Measurements from ENCODE around the gene ZCCHC3. TPM values are rescaled to one million over a fixed set of nuclear protein-coding genes. Genes with fewer than 3 reads are reported as not detected.
"Not testable (repeated sequence)": the region's sequence is repeated elsewhere in the genome, so short reads cannot be mapped to it uniquely, and the experiment has no call there.

ZCCHC3 gene
- total and polyA plus RNA-seq, 2 experiments from 2014 or later, result 4.1 to 14.8 TPM

DNA sequence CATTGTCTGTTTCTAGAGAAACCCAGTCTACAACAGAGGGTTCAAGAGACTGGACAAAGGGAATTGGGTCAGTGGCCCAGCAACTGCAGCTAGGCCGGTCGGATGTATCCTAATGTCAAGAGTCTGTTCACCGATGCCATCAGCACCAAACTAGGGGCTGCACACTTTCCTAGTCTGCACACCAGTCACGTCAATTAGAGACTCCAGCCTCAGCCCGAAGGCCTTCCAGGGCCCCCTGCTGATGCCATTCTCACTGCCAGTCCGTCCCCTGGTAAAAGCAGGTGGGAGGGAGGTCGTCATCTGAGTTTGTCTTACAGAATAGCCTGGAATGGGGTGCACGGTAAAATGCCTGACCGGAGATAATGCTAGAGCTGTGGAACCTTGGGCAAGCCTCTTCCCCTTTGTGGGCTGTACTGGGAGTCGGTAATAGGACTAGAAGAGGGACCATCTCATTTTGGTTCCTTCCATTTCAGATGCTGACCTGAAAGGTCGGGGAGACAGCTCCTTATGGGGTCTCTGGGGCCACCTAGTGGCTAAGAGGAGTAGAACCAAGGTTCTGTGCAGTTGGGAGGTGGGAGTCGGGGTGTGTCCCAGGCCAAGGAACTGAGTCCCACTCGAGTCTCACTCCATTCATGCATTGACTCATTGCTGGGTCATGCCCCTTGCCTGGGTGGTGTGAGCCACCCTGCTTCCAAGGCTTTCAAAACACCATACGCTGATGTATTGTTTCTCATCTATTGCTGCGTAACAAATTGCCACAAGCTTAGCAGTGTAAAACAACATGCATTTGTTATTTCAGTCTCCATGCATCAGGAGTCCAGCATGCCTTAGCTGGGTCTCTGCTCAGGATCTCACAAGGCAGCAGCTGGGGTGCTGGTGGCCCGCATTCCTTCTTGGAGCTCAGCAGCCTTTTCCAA is 33.1 kb downstream of the ZCCHC3 start:
- no peaks in the 10 kb centered on the region for H3K9me3 ChIP-seq (ENCODE audit: low read depth)
- no peaks in the 10 kb centered on the region for H3K36me3 ChIP-seq (ENCODE audit: low read depth)
- H3K9ac ChIP-seq, result peak overlapping the region; percentile 54
- H4K20me1 ChIP-seq (ENCODE audit: insufficient read depth), result no peaks in the 10 kb centered on the region
- TF ChIP-seq EZH2phosphoT487 (IDR thresholded peaks at IDR 0.05; ENCODE audit: insufficient read depth, low read depth) (no peak), EZH2 (IDR thresholded peaks at IDR 0.05; ENCODE audit: insufficient read depth, poor library complexity, severe bottlenecking) (no peak)
- H3K27me3 ChIP-seq (replicated peaks; ENCODE audit: insufficient read depth), result no peaks in the 10 kb centered on the region
- in situ Hi-C loops (cut with MboI), result no loop called here
- peak overlapping the region; percentile 74 for H3K27ac ChIP-seq
- WGBS, 2 experiments (ENCODE audit: low coverage in 1 of 2, low lambda C conversion rate in 2 of 2, missing lambda C conversion rate in 2 of 2), result 39 to 40% methylated on average over 16 of the region's 16 CpGs
- H3K9me2 ChIP-seq (ENCODE audit: insufficient read depth), result no peaks in the 10 kb centered on the region
- peaks cover 19% of the 10 kb centered on the region for H3K79me2 ChIP-seq (ENCODE audit: insufficient read depth)
- H3K4me3 ChIP-seq, result no peak overlapping the region
- peaks cover 26% of the 10 kb centered on the region for H3K4me1 ChIP-seq (ENCODE audit: insufficient read depth)
- peak; percentile 85 for DNase-seq
- no peak overlapping the region for H2AFZ ChIP-seq
- H3F3A ChIP-seq (ENCODE audit: insufficient read depth), result peaks cover 30% of the 10 kb centered on the region
- H3K4me2 ChIP-seq (ENCODE audit: unreplicated experiment), result peak overlapping the region; percentile 22

DNA sequence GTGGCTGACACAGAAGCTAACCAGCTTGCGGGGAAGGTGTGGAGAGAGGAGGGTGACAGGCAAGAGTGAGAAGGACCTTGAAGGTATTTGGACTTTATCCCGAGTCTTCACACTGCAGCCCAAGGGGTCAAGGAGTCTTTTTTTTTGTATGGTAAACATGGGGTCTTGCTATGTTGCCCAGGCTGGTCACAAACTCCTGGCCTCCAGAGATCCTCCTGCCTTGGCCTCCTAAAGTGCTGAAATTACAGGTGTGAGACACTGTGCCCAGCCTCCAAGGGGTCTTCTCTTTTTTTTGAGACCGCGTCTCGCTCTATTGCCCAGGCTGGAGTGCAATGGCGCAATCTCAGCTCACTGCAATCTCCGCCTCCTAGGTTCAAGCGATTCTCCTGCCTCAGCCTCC is 37.2 kb downstream of the ZCCHC3 start:
- TF ChIP-seq EZH2 (IDR thresholded peaks at IDR 0.05; ENCODE audit: insufficient read depth, poor library complexity, severe bottlenecking) (no peak), EZH2phosphoT487 (IDR thresholded peaks at IDR 0.05; ENCODE audit: insufficient read depth, low read depth) (no peak)
- Histone ChIP-seq H3K4me3 (no peak overlapping the region), H3K4me2 (ENCODE audit: unreplicated experiment) (no peak overlapping the region), H3K9ac (no peak overlapping the region), H2AFZ (no peak overlapping the region), H3K9me2 (ENCODE audit: insufficient read depth) (no peaks in the 10 kb centered on the region), H3K27ac (no peak overlapping the region), H3F3A (ENCODE audit: insufficient read depth) (peaks cover 19% of the 10 kb centered on the region), H3K79me2 (ENCODE audit: insufficient read depth) (0 out of 2 replicates have a peak, but pooled peaks cover 6% of the 10 kb centered on the region), H3K27me3 (replicated peaks; ENCODE audit: insufficient read depth) (no peaks in the 10 kb centered on the region), H4K20me1 (ENCODE audit: insufficient read depth) (no peaks in the 10 kb centered on the region), H3K36me3 (ENCODE audit: low read depth) (no peaks in the 10 kb centered on the region), H3K9me3 (ENCODE audit: low read depth) (no peaks in the 10 kb centered on the region), H3K4me1 (ENCODE audit: insufficient read depth) (peaks cover 11% of the 10 kb centered on the region)
- 96 to 97% methylated on average over 8 of the region's 8 CpGs for WGBS, 2 experiments (ENCODE audit: low coverage in 1 of 2, low lambda C conversion rate in 2 of 2, missing lambda C conversion rate in 2 of 2)
- in situ Hi-C loops (cut with MboI), result no loop called here
- no peak for DNase-seq

DNA sequence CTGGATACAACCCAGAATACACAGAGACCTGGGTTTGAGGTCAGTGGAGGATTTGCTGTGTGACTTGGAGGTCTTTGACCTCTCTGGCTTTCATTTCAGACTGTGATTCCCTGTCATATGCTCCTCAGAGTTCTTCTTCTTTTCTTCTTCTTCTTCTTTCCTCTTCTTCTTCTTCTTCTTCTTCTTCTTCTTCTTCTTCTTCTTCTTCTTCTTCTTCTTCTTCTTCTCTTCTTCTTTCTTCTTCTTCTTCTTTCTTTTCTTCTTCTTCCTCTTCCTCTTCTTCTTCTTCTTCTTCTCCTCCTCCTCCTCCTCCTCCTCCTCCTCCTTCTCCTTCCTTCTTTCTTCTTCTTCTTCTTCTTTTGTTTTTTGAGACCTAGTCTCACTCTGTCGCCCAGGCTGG is 38.7 kb downstream of the ZCCHC3 start:
- not testable (repeated sequence) for H4K20me1 ChIP-seq (ENCODE audit: insufficient read depth)

DNA sequence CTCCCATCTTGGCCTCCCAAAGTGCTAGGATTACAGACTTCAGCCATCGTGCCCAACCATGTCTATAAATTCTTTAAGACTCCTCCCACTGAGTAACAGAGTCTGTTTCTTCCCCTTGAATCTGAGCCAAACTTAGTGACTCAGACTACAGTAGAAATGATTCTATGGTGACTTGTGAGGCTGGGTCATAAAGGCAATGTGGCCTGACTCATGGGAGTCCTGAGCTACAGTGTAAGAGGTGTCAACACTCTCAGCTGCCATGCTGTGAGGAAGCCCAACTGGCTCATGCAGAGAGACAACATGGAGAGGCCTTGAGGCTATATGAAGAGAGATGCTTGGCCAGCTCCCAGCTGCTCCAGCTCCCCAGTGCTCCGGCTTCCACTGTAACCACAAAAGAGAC is 44.3 kb downstream of the ZCCHC3 start:
- peak; percentile 88 for DNase-seq
- TF ChIP-seq EZH2 (IDR thresholded peaks at IDR 0.05; ENCODE audit: insufficient read depth, poor library complexity, severe bottlenecking) (no peak), EZH2phosphoT487 (IDR thresholded peaks at IDR 0.05; ENCODE audit: insufficient read depth, low read depth) (no peak)
- Histone ChIP-seq H3K36me3 (ENCODE audit: low read depth) (no peaks in the 10 kb centered on the region), H3F3A (ENCODE audit: insufficient read depth) (peaks cover 19% of the 10 kb centered on the region), H3K9me3 (ENCODE audit: low read depth) (no peaks in the 10 kb centered on the region), H4K20me1 (ENCODE audit: insufficient read depth) (no peaks in the 10 kb centered on the region), H3K4me1 (ENCODE audit: insufficient read depth) (no peaks in the 10 kb centered on the region), H2AFZ (no peak overlapping the region), H3K9ac (no peak overlapping the region), H3K4me2 (ENCODE audit: unreplicated experiment) (no peak overlapping the region), H3K27me3 (replicated peaks; ENCODE audit: insufficient read depth) (no peaks in the 10 kb centered on the region), H3K27ac (peak overlapping the region; percentile 14; the same call in 1 of the 2 replicates), H3K4me3 (no peak overlapping the region), H3K9me2 (ENCODE audit: insufficient read depth) (no peaks in the 10 kb centered on the region), H3K79me2 (ENCODE audit: insufficient read depth) (no peaks in the 10 kb centered on the region; the same call in 1 of the 2 replicates)
- in situ Hi-C loops (cut with MboI), result no loop called here
- WGBS, 2 experiments (ENCODE audit: low coverage in 1 of 2, low lambda C conversion rate in 2 of 2, missing lambda C conversion rate in 2 of 2), result 42% methylated on average over 2 of the region's 2 CpGs

More for the DNA sequence above, 38.7 kb downstream of the ZCCHC3 start:
- H3F3A ChIP-seq (ENCODE audit: insufficient read depth); H3K36me3 ChIP-seq (ENCODE audit: low read depth); in situ Hi-C loops (cut with MboI); H2AFZ ChIP-seq; H3K4me3 ChIP-seq; H3K79me2 ChIP-seq (ENCODE audit: insufficient read depth); H3K4me2 ChIP-seq (ENCODE audit: unreplicated experiment); H3K9me3 ChIP-seq (ENCODE audit: low read depth); DNase-seq; H3K27ac ChIP-seq; H3K4me1 ChIP-seq (ENCODE audit: insufficient read depth); H3K27me3 ChIP-seq (replicated peaks; ENCODE audit: insufficient read depth); H3K9ac ChIP-seq; H3K9me2 ChIP-seq (ENCODE audit: insufficient read depth): not testable (repeated sequence)
- 75 to 89% methylated on average over 1 of the region's 1 CpG for WGBS, 2 experiments (ENCODE audit: low coverage in 1 of 2, low lambda C conversion rate in 2 of 2, missing lambda C conversion rate in 2 of 2)
